NCI-H2081 treated with DMSO at 0.1 percent for 48 hours (cell line): ENCODE data around the gene ITGB4.

Experiments used
- DNase-seq: peaks from one replicate; lab custom pipeline; 2025; lab: John Stamatoyannopoulos, UW

Gene ITGB4

GRCh38 chr17:75731716-75732498 is 10.6 kb downstream of the ITGB4 start:
- DNase-seq = no peak

GRCh38 chr17:75733471-75733870 is 12.2 kb downstream of the ITGB4 start:
- DNase-seq = no peak

GRCh38 chr17:75734674-75735294 is 13.5 kb downstream of the ITGB4 start:
- no peak for DNase-seq

- DNase-seq = no peak
These were observed 15.0 kb downstream of the ITGB4 start for GRCh38 chr17:75736173-75736835.

GRCh38 chr17:75737133-75737962 is 16.1 kb downstream of the ITGB4 start:
- no peak for DNase-seq

GRCh38 chr17:75738218-75738802 is 17.1 kb downstream of the ITGB4 start:
- DNase-seq = no peak

GRCh38 chr17:75739174-75739573 is 17.9 kb downstream of the ITGB4 start:
- DNase-seq = no peak

- no peak for DNase-seq
These were observed 18.5 kb downstream of the ITGB4 start for GRCh38 chr17:75739801-75740200.

- no peak for DNase-seq
These were observed 19.0 kb downstream of the ITGB4 start for GRCh38 chr17:75740215-75740614.

- no peak for DNase-seq
These were observed 19.4 kb downstream of the ITGB4 start for GRCh38 chr17:75740631-75741077.

GRCh38 chr17:75742337-75742736 is 21.1 kb downstream of the ITGB4 start:
- DNase-seq = no peak

- no peak for DNase-seq
These were observed 22.5 kb downstream of the ITGB4 start for GRCh38 chr17:75743625-75744206.

GRCh38 chr17:75748706-75749105 is 27.4 kb downstream of the ITGB4 start:
- DNase-seq = no peak

GRCh38 chr17:75749545-75750389 is 28.5 kb downstream of the ITGB4 start:
- no peak for DNase-seq

- DNase-seq = no peak
These were observed 29.6 kb downstream of the ITGB4 start for GRCh38 chr17:75750661-75751423.

- DNase-seq = no peak
These were observed 30.6 kb downstream of the ITGB4 start for GRCh38 chr17:75751676-75752404.

- DNase-seq = no peak
These were observed 31.1 kb downstream of the ITGB4 start for GRCh38 chr17:75752405-75752709.

GRCh38 chr17:75752802-75753513 is 31.7 kb downstream of the ITGB4 start:
- DNase-seq = no peak
